PFSK-1 (cell line): Measurements from ENCODE around the gene MPPE1.

Experiments used
- FOXP2 ChIP-seq: optimal IDR thresholded peaks from 2 replicates; pipeline ENCODE3; 2011; ENCODE audit warnings: borderline replicate concordance, control low read depth, inconsistent platforms; ENCODE audit not compliant: insufficient read depth; ENCODE audit errors: extremely low read length, extremely low read depth
- POLR2AphosphoS5 ChIP-seq: IDR thresholded peaks from 2 replicates; pipeline ENCODE4 v1.6.1; 2012; ENCODE audit warnings: low read depth, mild to moderate bottlenecking, control low read depth, low read length, moderate library complexity
- SIN3A ChIP-seq: IDR thresholded peaks from 2 replicates; pipeline ENCODE4 v1.6.1; 2012; ENCODE audit warnings: mild to moderate bottlenecking, low read length, moderate library complexity, borderline replicate concordance; ENCODE audit not compliant: insufficient read depth
- TAF1 ChIP-seq: IDR thresholded peaks from 2 replicates; pipeline ENCODE4 v1.6.1; 2012; ENCODE audit warnings: low read length, control low read depth, borderline replicate concordance; ENCODE audit not compliant: insufficient read depth
- TF ChIP-seq, protein P1 (sequence below), 2 experiments: IDR thresholded peaks; 2 replicates each; pipeline versions ENCODE4 v1.6.1 to v1.8.0; 2011 to 2012; ENCODE audit warnings: low read depth in 2 of 2, low read length in 2 of 2, control low read depth in 1 of 2, inconsistent platforms in 1 of 2, mild to moderate bottlenecking in 1 of 2, moderate library complexity in 1 of 2; ENCODE audit not compliant: insufficient read depth in 1 of 2

DNA sequence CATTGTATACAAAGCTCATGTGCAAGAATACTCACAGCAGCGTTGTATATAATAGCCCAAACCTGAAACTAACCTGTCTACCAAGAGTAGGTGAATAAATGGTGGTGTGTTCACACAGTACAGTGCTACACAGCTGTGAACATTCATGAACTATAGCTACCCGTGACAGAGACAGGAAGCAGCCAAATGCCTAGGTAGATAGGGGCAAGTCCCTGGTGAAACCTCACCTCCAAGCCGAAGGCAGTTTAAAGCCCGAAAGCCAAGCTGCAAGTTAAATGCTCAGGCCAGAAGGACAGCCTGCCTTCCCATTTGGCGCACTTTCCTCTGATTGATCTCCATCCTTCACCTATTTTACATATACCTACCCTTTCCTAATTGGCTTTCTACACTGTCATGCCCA, 36.7 kb upstream of the MPPE1 start:
- TF ChIP-seq TAF1 (no peak), POLR2AphosphoS5 (no peak), SIN3A (no peak), FOXP2 (no peak)
- TF ChIP-seq, protein P1, sequence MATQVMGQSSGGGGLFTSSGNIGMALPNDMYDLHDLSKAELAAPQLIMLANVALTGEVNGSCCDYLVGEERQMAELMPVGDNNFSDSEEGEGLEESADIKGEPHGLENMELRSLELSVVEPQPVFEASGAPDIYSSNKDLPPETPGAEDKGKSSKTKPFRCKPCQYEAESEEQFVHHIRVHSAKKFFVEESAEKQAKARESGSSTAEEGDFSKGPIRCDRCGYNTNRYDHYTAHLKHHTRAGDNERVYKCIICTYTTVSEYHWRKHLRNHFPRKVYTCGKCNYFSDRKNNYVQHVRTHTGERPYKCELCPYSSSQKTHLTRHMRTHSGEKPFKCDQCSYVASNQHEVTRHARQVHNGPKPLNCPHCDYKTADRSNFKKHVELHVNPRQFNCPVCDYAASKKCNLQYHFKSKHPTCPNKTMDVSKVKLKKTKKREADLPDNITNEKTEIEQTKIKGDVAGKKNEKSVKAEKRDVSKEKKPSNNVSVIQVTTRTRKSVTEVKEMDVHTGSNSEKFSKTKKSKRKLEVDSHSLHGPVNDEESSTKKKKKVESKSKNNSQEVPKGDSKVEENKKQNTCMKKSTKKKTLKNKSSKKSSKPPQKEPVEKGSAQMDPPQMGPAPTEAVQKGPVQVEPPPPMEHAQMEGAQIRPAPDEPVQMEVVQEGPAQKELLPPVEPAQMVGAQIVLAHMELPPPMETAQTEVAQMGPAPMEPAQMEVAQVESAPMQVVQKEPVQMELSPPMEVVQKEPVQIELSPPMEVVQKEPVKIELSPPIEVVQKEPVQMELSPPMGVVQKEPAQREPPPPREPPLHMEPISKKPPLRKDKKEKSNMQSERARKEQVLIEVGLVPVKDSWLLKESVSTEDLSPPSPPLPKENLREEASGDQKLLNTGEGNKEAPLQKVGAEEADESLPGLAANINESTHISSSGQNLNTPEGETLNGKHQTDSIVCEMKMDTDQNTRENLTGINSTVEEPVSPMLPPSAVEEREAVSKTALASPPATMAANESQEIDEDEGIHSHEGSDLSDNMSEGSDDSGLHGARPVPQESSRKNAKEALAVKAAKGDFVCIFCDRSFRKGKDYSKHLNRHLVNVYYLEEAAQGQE (IDR thresholded peaks at IDR 0.05; ENCODE audit: insufficient read depth in 1 of 2, low read depth in 2 of 2, low read length in 2 of 2), result no peak
